HG03432 (cell line): ENCODE results near the gene POP4.
"Not testable (repeated sequence)": the region's sequence is repeated elsewhere in the genome, so short reads cannot be mapped to it uniquely, and the experiment has no call there.

ENCODE experiments used
- ATAC-seq: cut with Tn5 transposase; IDR thresholded peaks from one replicate; pipeline ENCODE4 v1.9.1; 2021; ENCODE audit warnings: mild to moderate bottlenecking, moderate library complexity; ENCODE audit not compliant: unreplicated experiment

The POP4 gene

DNA sequence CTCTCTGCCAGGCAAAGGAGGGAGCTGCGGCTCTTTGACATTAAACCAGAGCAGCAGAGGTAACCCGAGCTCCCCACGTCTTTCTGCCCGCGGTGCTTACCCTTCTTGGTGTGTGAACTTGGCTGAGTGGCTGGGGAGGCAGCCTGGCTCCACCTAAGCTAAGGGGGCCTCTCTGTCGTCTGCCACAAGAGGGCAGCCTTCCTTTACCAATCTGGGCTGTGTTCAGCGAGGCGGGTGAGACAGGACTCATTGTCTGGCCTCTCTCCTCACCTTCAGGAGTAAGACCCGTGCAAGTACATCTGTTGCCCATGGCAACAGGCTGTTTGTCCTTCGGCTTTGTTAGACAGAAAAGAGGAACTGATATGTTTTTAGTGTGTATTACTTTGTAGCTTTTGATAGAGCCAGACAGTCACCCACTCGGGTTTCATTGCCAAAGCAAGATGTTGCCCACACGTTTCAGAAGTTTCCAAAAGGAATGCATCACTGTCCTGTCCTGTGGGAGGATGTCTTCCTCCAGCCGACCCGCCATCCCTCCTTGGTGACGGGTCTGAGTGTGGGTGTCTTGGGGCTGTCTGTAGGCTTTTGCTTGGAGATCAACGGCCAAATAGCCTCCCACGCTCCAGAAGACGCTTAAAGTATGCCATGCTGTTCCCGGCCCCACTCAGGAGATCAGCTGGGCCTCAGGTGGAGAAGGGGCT lies 4.6 kb downstream of the POP4 start:
- peak; percentile 71 for ATAC-seq

DNA sequence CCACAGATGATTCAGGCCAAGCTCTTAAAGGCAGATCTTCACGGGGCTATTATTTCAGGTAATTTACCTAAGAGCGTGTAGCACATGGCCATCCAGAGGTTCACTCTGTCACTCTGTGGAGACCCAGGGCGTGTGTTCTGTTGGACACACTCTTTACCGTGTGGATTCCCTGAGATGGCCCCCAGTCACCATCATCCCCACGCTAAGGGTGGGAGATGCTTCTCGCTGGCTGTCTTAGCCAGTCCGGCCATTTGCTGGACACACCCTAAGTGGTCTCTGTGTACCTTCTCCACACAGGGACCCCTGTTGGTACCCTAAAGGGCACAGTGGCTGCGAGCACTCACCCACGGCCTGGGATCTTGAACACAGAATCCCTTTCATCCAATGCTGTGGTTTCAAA lies 6.0 kb downstream of the POP4 start:
- no peak for ATAC-seq

DNA sequence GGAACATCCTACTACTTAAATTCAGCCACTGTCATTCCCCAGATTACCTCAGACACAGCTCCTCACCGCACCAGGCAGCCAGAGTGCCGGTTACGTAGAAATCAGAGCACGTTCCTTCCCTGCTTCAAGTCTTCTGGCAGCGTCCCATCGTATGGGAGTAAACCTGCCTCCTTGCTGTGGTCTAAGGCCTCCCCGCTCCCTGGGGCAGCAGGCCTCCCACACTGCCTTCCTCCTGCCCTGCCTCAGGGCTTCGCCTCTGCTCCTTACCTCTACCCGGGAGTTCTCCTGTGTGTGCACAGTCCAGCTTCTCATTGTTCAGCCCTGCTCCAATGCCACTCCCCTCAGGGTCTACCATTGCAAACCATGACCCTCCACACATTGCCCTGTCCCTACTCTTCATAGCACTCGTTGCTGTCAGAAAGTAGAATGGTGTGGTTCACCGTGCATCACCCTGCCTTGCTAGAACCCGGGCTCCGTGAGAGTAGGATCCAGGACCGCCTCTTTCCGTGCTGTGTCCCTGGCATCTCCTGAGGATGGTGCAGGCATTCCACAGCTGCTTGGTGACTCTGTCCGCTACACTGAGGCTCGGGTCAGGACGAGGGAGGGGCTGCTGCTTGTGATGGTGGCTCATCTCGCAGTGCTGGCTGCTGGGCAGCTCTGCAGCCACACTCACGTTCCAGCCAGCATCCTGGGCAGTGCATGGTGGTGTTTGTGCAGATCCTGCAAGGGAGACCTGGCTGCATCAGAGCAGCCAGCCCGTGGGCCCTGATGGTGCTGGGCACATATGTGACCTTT lies 6.9 kb downstream of the POP4 start:
- ATAC-seq: no peak

DNA sequence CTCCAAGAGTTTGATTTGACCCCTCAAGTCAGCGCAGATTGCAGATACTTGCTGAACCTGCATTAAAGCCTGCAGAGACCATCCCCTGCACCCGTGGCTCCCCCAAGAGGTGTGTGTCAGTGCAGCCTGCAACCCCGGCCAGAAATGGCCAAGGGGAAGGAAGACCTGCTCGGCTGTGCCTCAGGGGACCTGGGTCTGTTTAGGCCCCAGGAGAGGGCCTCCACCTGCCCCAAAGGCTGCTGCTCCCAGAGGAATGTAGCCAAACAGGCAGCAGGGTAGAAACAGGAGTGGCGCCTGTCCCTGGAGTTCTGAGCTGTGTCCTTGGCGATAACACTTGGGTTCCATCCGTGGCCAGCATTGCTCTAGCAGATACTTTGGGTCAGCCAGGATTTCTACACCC lies 8.0 kb downstream of the POP4 start:
- ATAC-seq: no peak

DNA sequence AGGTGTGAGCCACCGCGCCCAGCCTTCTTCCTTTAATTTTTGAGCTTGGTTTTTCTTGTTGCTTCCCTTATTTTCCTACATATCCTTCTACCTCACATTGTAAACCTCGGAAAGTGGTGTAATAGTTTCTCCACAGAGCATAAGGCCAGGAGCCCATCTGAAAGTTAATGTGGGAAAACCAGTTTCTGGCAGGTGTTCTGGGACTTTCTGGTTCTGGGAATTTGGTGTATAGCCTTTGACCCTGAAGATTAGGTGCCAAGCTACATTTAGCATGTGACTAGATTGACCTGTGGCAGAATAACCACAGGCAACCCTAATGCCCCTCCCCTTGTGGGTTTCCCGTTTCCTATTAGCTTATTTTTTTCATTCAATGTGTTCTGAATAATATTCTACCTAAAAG lies 8.7 kb downstream of the POP4 start:
- ATAC-seq: no peak

DNA sequence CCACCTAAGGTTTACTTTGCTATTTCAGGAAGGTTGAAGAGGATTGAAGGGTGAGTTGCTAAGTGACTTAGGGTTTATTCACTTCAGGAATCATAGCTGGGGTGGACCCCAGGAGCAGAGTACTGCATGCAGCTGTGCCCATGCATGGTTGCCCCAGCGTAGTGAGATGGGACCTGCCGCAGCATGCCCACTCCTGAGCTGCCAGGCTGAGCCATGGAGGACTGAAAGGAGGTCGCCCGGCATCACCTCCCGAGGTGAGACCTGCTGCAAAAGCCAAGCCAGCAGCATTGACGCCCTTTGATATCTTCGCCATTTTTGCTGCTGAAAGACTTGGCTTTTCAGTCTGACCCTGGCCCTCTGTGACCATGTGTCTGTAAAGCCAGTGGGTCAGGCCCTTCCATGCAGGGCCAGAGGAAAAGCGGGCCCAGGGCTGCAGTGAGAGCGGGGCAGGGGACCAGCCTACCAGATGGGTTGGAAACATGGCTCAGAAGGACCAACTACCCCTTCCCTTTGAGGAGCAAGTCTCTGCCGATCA lies 9.9 kb downstream of the POP4 start:
- ATAC-seq: no peak

DNA sequence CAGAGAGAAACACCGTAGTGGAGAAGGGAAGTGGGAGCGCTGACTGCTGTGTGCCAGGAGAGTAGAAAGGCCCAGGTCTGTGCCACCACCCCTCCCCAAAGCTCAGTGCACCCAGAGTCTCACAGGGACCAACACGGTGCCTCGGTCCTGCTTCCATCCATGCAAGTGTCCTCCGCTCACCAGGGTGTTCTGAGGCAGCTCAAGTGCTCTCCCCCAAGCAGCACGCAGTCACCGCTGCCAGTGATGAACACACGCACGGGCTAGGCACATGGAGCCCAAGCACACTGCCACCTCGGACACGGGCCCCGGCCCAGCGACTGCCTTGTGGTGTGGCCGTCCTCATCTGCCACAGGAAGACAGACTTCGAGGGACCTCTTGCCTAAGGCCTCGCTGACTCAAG lies 10.5 kb downstream of the POP4 start:
- ATAC-seq: no peak

DNA sequence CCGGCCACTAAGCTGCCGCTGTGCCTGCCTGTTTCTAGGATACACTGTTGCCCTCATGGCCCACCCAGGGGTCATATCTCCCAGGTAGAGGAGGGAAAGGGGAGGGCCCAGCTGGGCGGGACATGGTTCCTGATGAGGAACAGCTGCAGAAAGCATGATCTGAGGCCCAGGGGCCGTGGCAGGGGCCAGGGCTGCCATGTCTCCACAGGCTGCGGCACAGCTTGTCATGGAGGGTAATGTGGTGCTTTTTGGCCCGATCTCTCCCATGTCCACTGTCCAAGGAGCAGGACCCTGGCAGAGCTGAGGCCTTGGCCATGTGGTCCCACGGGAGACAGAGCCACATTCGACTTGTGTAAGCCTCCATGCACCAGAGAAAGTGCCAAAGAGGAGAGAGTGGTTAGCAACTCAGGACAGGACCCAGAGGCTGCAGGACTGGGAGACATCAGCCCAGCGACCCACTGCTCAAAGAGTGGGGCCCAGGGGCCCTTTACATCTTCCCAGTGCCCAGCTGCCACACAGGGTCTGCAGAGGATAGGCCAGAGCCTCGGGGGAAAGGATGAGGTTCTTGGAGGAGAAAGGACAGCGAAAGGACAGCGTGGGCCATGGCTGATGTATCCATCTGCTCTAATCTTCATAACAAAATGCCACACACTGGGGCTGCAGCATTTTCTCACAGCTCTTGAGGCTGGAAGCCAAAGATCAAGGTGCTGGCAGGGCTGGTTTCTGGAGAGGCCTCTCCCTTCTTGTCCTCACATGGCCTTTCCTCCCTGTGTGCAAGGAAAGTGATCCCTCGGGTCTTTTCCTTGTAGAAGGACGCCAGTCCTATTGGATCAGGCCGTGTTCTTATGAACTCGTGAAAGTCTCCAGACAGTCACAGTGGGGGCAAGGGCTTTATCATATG lies 11.5 kb downstream of the POP4 start:
- no peak for ATAC-seq

DNA sequence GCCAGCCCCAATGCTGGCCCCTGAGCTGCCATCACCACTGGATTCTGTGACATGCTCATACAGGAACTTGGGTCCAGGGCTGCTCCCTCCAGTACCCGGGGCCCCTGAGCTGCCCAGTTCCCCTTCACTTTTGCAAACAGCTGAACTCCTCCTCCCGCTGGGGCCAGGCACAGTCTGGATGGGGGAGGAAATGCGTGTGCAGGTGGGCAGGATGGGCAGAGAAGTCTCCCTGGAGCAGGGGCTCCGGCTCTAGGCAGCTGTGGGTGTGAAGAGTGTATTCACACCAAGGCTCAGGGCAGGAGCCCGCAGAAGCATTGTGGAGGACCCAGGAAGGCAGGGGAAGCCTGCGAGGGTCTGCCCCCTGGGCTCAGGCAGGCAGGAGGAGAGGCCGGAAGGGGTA lies 12.4 kb downstream of the POP4 start:
- ATAC-seq: no peak

DNA sequence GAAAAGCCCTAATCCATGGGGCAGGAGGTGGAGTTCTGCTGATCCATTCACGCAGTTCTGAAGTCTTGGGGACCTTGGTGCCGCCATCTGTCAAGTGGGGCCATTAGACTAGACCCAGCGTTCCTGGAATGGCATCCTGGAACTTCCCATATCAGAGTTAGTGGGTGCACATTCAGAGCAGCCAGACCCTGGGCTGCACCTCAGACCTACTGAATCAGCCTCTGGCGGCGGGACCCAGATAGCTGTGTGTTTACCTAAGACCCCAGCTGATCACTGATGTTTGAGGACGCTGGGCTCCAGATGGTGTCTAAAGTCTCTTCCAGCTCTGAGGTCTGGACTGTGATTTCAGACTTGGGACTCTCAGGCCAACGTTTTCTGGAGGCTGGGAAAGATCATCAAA lies 12.8 kb downstream of the POP4 start:
- ATAC-seq: no peak

DNA sequence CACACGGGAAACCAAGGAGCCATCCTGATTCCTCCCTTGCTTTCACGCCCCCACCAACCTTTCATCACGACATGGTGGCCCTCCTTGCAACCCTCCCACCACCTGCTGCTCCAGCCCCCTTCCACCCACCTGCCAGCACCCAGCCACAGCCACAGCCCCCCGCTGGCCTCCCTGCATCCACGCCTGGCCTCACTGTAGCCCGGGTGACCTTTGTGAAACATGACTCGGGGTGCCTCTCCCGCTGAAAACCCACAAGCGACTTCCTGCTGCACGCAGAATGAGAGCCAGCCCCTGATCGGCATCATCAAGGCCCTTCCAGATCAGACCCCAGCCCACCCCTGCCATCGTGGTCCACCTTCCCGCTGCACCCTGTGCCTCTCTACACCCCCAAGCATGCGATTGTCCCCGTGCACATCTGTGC lies 14.9 kb downstream of the POP4 start:
- ATAC-seq: no peak

DNA sequence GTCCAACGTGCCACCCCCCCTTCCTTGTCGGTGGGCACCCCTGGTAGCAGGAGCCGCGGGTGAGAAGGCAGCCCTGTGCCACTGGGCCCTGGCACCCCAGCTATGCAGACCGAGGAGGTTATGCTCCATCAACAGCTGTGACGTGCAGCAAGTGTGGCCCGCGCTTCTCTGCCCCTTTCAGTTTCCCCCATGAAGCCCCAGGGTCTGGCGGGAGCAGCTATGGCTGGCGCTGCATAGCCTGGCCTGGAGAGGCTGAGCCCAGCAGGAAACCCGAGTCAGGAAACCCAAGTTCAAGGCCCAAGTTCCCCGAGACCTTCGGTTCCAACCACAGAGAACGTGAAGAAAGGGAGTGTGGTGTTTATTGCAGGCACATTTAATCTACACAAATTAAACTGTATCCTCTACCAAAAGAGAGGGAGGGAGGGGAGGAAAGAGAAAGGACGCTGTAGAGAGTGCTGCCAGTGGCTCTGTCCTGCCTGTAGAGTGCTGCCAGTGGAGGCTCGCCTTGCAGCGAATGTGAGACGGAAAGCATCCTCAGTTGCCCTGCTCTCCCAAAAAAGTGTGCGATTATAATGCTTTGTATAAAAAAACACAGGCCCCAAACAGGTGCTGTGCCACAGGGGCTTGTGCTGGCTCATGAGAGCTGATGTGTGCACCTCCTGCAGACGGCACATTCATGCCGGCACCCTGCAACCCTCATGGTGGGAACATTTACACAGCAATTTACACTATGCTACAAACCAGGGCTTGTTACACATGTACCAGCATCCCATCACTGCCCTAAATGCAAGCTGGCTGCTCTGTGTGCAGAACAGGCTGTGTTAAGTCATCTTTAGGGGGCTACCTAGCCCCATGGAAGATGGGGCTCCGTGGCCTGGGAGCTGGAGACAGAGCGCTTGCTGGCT lies 16.3 kb downstream of the POP4 start:
- peak; percentile 63 for ATAC-seq

DNA sequence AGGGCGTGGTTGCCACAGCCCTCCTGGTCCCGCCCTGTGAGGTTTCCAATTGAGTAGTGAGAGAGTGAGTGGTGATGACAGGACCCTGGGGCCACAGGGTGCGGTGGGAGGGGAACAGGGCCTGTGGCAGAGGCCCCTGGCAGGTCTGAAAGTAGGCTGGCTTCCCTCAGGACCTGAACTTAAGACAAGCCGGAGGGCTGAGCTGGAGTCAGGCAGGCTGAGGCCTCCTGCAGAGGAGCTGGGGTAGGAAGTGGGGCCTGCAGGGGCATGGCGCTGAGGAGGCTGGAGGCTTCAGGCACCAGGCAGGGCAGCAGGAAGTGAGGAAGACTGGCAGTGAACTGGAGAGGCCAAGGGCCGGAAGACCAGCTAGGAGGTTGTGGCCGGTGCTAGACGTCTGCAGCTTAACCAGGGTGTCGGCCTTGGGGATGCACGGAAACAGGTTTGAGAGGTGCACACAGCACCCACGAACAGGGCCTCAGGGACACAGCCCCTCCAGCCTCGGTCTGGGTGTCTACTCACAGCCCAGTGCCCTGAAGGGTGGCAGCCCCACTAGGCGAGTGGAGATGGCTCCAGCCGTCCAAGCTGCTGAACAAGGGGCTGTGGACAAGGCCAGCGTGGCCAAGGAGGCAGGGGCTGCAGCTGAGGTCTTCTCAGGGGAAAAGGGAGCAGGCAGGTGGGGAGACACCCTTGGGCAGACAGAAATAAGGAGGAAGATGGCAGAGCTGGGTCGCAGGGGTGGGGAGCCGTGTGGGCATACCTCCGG lies 17.8 kb downstream of the POP4 start:
- no peak for ATAC-seq

DNA sequence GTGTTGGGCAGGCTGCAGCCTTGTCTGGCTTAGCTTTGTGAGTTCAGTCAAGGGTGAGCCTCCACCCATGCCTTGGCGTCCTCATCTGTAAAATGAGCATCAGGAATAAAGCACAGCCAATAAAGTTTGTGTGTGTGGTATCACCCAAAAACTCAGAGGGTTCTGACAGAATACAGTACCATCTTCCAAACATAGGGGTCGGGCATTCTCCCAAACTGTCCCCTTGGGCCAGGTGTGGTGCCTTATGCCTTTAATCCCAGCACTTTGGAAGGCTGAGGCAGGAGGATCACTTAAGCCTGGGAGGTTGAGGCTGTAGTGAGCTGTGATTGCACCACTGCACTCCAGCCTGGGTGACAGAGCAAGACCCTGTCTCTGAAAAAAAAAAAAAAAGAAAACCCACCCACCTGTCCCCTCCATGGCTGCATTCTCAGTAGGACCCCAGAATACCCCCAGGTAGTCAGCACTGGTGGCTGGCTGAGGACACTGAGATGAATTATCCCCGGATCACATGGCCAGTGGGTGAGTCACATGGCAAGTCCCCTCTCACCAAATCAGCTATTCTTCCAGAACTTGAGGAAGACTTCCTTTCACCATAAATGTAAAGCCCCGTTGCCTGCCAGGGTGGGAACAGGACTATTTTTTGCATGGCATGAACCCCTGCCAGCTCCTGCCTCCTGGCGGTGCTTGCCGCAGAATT lies 18.6 kb downstream of the POP4 start:
- ATAC-seq: no peak

DNA sequence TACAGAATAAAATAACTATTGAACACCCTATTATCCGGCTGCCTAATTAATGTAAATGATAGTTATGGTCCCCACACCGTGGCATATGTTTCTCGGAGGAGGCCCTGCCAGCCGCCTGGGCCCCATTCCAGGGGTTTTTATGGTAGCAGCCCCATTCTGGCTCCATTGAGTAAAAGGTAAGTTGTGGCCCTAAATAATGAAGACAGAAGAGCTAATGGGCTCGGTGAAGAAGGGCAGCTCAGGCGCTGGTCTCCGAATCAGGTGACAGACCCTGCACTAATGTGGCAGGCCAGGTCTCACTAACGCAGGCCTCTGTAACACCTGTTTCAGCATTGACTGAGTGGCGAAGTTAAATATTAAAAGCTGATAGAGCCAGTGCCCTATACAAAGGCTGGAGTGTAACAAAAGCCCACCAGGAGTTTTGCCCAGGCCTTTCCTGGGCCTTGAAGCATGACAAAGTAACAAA lies 19.1 kb downstream of the POP4 start:
- ATAC-seq: no peak

DNA sequence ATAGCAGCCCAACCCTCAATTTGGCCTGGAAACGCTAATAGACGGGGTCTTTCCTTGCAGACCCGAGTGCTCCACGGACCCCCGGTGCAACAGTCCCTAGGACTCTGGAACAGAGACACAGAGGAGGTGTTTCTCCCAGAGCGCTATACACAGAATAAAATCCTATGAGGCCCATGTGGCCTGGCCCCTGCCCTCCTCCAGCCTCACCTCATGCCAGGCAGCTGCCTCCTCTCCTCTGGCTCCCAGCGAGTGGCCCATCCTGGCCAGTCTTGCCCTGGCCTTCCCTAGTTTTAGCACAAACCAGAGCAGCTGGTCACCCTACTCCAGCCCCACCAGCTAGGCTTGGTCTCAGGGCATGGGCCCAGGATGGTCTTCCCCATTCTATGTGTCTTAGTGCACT lies 20.3 kb downstream of the POP4 start:
- no peak for ATAC-seq

DNA sequence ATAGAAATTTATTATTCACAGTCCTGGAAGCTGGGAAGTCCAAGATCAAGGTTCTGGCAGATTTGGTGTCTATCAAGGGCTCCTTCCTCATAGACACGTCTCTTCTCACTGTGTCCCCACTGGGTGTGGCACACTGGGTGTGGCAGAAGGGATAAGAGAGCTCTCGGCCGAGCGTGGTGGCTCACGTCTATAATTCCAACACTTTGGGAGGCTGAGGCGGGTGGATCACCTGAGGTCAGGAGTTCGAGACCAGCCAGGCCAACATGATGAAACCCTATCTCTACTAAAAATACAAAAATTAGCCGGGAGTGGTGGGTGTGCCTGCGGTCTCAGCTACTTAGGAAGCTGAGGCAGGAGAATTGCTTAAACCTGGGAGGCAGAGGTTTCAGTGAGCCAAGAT lies 20.7 kb downstream of the POP4 start:
- not testable (repeated sequence) for ATAC-seq

DNA sequence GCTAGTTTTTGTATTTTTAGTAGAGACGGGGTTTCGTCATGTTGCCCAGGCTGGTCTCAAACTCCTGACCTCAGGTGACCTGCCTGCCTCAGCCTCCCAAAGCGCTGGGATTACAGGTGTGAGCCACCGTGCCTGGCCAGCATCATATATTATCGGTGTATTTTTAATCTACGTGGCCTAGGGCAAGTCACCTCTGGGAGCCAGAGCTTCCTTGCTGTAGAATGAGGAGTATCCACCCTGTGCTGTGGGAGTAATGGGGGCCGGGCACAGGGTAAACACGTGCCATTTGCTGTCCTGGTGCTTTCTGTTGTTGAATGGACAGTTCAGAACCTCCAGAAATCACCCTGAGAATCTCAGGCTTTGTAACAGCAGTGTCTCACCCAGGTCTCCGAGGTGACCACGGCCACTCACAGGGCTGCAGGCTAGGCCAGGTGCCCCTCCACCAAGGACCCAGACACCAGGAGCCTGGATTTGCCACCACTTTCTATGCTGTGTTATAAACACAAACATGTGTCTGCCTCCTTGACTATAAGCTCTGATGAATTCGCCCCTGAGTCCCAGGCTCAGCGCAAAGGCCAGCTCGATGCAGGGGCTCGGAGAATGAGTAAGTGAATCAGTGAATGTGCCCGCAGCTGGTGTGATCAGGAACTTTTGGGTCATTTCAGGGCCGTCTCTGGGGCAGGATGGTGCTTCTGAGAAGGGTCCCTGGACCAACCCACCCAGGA lies 22.7 kb downstream of the POP4 start:
- no peak for ATAC-seq
